ENCODE data around the gene MRPL3. TPM values are rescaled to one million over a fixed set of nuclear protein-coding genes. Genes with fewer than 3 reads are reported as not detected.

The MRPL3 gene
- total RNA-seq, 2 donors from 2014 or later = 110 to 119 TPM

GRCh38 chr3:131421301-131421700 lies 81.5 kb downstream of the MRPL3 start:
- no peak overlapping the region for H3K4me3 Mint-ChIP-seq
- Histone ChIP-seq H3K27me3 (ENCODE audit: control insufficient read depth, insufficient read depth, low read length, poor library complexity, severe bottlenecking) (no peaks in the 10 kb centered on the region), H3K9ac (ENCODE audit: extremely low read depth, low read length, poor library complexity, severe bottlenecking) (no peak overlapping the region), H3K27ac (ENCODE audit: low read depth, low read length) (no peak overlapping the region), H3K9me3 (ENCODE audit: control insufficient read depth, low read length) (no peaks in the 10 kb centered on the region), H3K4me1 (ENCODE audit: control insufficient read depth, insufficient read depth, low read length) (peaks cover 3% of the 10 kb centered on the region), H3K36me3 (ENCODE audit: control insufficient read depth, insufficient read depth, low read length) (no peaks in the 10 kb centered on the region), H3K4me3 (ENCODE audit: low read length) (no peak overlapping the region)
- no peaks in the 10 kb centered on the region for H3K27me3 Mint-ChIP-seq (ENCODE audit: insufficient read depth)
- DNase-seq = no peak
- 100% methylated on average over 1 of the region's 1 CpG; no CpG with 5 or more reads in 1 of the 2 experiments for WGBS, 2 experiments (ENCODE audit: insufficient coverage in 1 of 2, insufficient read length in 1 of 2)
- H3K9me3 Mint-ChIP-seq = peaks cover 2% of the 10 kb centered on the region
- H3K36me3 Mint-ChIP-seq (ENCODE audit: low read depth) = no peaks in the 10 kb centered on the region
- H3K27ac Mint-ChIP-seq = no peak overlapping the region
- peaks cover 3% of the 10 kb centered on the region for H3K4me1 Mint-ChIP-seq
- no peak for TF ChIP-seq CTCF (conservative IDR thresholded peaks at IDR 0.05)

GRCh38 chr3:131417751-131418150 lies 85.0 kb downstream of the MRPL3 start:
- Mint-ChIP-seq H3K27me3 (ENCODE audit: insufficient read depth) (peaks cover 2% of the 10 kb centered on the region), H3K9me3 (peaks cover 14% of the 10 kb centered on the region), H3K4me1 (peaks cover 3% of the 10 kb centered on the region), H3K4me3 (no peak overlapping the region), H3K36me3 (ENCODE audit: low read depth) (no peaks in the 10 kb centered on the region), H3K27ac (no peak overlapping the region)
- TF ChIP-seq CTCF (conservative IDR thresholded peaks at IDR 0.05) = no peak
- peaks cover 3% of the 10 kb centered on the region for H3K4me1 ChIP-seq (ENCODE audit: control insufficient read depth, insufficient read depth, low read length)
- no peak for DNase-seq
- no peak overlapping the region for H3K4me3 ChIP-seq (ENCODE audit: low read length)
- H3K27ac ChIP-seq (ENCODE audit: low read depth, low read length) = no peak overlapping the region
- H3K36me3 ChIP-seq (ENCODE audit: control insufficient read depth, insufficient read depth, low read length) = no peaks in the 10 kb centered on the region
- no peak overlapping the region for H3K9ac ChIP-seq (ENCODE audit: extremely low read depth, low read length, poor library complexity, severe bottlenecking)
- H3K9me3 ChIP-seq (ENCODE audit: control insufficient read depth, low read length) = no peaks in the 10 kb centered on the region
- no peaks in the 10 kb centered on the region for H3K27me3 ChIP-seq (ENCODE audit: control insufficient read depth, insufficient read depth, low read length, poor library complexity, severe bottlenecking)
- WGBS, 2 experiments (ENCODE audit: insufficient coverage in 1 of 2, insufficient read length in 1 of 2) = 91 to 94% methylated on average over 2 of the region's 2 CpGs

Other genes with a start within 250 kb of the MRPL3 start
- gene NUDT16, start 121.2 kb downstream of the MRPL3 start, total RNA-seq = 10 to 100 TPM; 15.2 to 21.1 TPM

All from endodermal cell (in vitro differentiated cells).